HCT116 (cell line): Measurements from ENCODE around the gene ACTA2. TPM values are rescaled to one million over a fixed set of nuclear protein-coding genes. Genes with fewer than 3 reads are reported as not detected.

Experiments
- ATAC-seq: fragments of 200-7000 bp; cut with Tn5 transposase; 2 replicates; pipeline ENCODE4 v1.9.1; 2020; ENCODE audit warnings: mild to moderate bottlenecking, moderate library complexity
- BruUV-seq: library from RNA; stranded (reverse); fragments of 400-500 nt; replicated peaks from 2 replicates; lab custom pipeline; 2021; lab: Mats Ljungman, UMichigan
- CTCF ChIA-PET: fragments of 300-600 bp; sonication (Branson Sonifier 250); formaldehyde crosslinking; loops from one replicate; lab custom pipeline; 2021; ENCODE audit warnings: antibody characterized with exemption; lab: Charles Lee
- POLR2A ChIA-PET: fragments of 300-600, 350-600 bp; sonication (Branson Sonifier 250); formaldehyde crosslinking; loops from one replicate; lab custom pipeline; 2021; ENCODE audit warnings: antibody characterized with exemption; lab: Charles Lee
- RAD21 ChIA-PET, 2 experiments: fragments of 300-600 bp; sonication (Branson Sonifier 250); formaldehyde crosslinking; loops; one replicate each; lab custom pipeline; 2023; ENCODE audit warnings: low total read pairs in 2 of 2; ENCODE audit not compliant: uncharacterized antibody in 2 of 2, unreplicated experiment in 2 of 2, low non-redundant PET in 1 of 2; lab: Charles Lee
- DNase-seq: peaks from one replicate; pipeline ENCODE4 v3.0.0-alpha.2; 2010; ENCODE audit warnings: low read depth, low spot score
- H2AFZ ChIP-seq: fragments of 200-600 bp; shearing (Covaris generic), sonication (generic); 2 replicates; pipeline ENCODE4 v1.6.1; 2017; ENCODE audit warnings: low read depth, mixed run types, mixed read lengths, antibody characterized with exemption, low read length; ENCODE audit not compliant: poor library complexity, severe bottlenecking
- H3K27ac ChIP-seq: 2 replicates; pipeline ENCODE4 v1.5.1; 2012; ENCODE audit warnings: low read depth, low read length
- H3K27me3 ChIP-seq: fragments of 200-600 bp; sonication (generic); 2 replicates; pipeline ENCODE4 v1.6.1; 2016; ENCODE audit warnings: mixed run types, low read length, mixed read lengths; ENCODE audit not compliant: insufficient read depth
- H3K36me3 ChIP-seq, 2 experiments: fragments of 200-500 bp in 1 of 2; fragments of 200-600 bp in 1 of 2; sonication (Bioruptor generic) in 1 of 2; sonication (generic) in 1 of 2; 2 replicates each; pipeline versions ENCODE4 v1.5.1 to v1.6.1; 2014 to 2016; ENCODE audit warnings: low read length in 2 of 2, inconsistent platforms in 1 of 2, mixed read lengths in 1 of 2, mixed run types in 1 of 2; ENCODE audit not compliant: insufficient read depth in 2 of 2, control insufficient read depth in 1 of 2
- H3K4me1 ChIP-seq, 2 experiments: fragments of 200-600 bp in 1 of 2; sonication (generic) in 1 of 2; 2 replicates each; pipeline versions ENCODE4 v1.5.1 to v1.6.1; 2012 to 2017; ENCODE audit warnings: low read length in 2 of 2, inconsistent platforms in 1 of 2, mild to moderate bottlenecking in 1 of 2, mixed read lengths in 1 of 2, mixed run types in 1 of 2, moderate library complexity in 1 of 2; ENCODE audit not compliant: insufficient read depth in 2 of 2, control insufficient read depth in 1 of 2
- H3K4me2 ChIP-seq: fragments of 200-600 bp; sonication (generic); 2 replicates; pipeline ENCODE4 v1.6.1; 2017; ENCODE audit warnings: mixed run types, low read length, mixed read lengths
- H3K4me3 ChIP-seq, 2 experiments: fragments of 200-600 bp in 1 of 2; sonication (generic) in 1 of 2; replicated peaks in 1 of 2; 2 replicates each; pipeline ENCODE4 v1.5.1; 2011 to 2016; ENCODE audit warnings: low read length in 2 of 2, control low read depth in 1 of 2, low read depth in 1 of 2, mild to moderate bottlenecking in 1 of 2, mixed read lengths in 1 of 2, mixed run types in 1 of 2
- H3K79me2 ChIP-seq: fragments of 200-600 bp; sonication (generic); 2 replicates; pipeline ENCODE4 v1.6.1; 2017; ENCODE audit warnings: mild to moderate bottlenecking, mixed run types, low read length, moderate library complexity, mixed read lengths; ENCODE audit not compliant: insufficient read depth
- H3K9ac ChIP-seq: fragments of 200-600 bp; sonication (generic); 2 replicates; pipeline ENCODE4 v1.6.1; 2016; ENCODE audit warnings: low read length, mixed read lengths
- H3K9me2 ChIP-seq: fragments of 200-600 bp; sonication (generic), shearing (Covaris generic); 2 replicates; pipeline ENCODE4 v1.6.1; 2017; ENCODE audit warnings: mixed run types, mild to moderate bottlenecking, moderate library complexity; ENCODE audit not compliant: insufficient read depth
- H3K9me3 ChIP-seq, 2 experiments: fragments of 200-500 bp in 1 of 2; fragments of 200-600 bp in 1 of 2; sonication (Bioruptor generic) in 1 of 2; sonication (generic) in 1 of 2; 2 replicates each; pipeline ENCODE4 v1.6.1; 2014 to 2017; ENCODE audit warnings: low read length in 2 of 2, mixed read lengths in 2 of 2, inconsistent platforms in 1 of 2, low read depth in 1 of 2, mild to moderate bottlenecking in 1 of 2, mixed run types in 1 of 2, moderate library complexity in 1 of 2; ENCODE audit not compliant: control insufficient read depth in 1 of 2, insufficient read depth in 1 of 2
- H4K20me1 ChIP-seq: fragments of 200-600 bp; sonication (generic), shearing (Covaris generic); 2 replicates; pipeline ENCODE4 v1.6.1; 2017; ENCODE audit warnings: mixed run types, mild to moderate bottlenecking, moderate library complexity; ENCODE audit not compliant: insufficient read depth
- CBX3 ChIP-seq: IDR thresholded peaks from 2 replicates; pipeline ENCODE4 v1.6.1; 2012; ENCODE audit warnings: low read depth
- EZH2 ChIP-seq: fragments of 200-600 bp; sonication (generic); IDR thresholded peaks from 2 replicates; pipeline ENCODE4 v1.6.1; 2017; ENCODE audit warnings: antibody characterized with exemption, mixed run types
- SP1 ChIP-seq: IDR thresholded peaks from 2 replicates; pipeline ENCODE4 v1.6.1; 2012; ENCODE audit warnings: low read depth
- TCF7L2 ChIP-seq: IDR thresholded peaks from 2 replicates; pipeline ENCODE4 v1.7.0; 2011; ENCODE audit warnings: borderline replicate concordance, inconsistent platforms; ENCODE audit not compliant: insufficient read depth, insufficient read length; ENCODE audit errors: extremely low read depth
- YY1 ChIP-seq: IDR thresholded peaks from 2 replicates; pipeline ENCODE4 v1.6.1; 2011; ENCODE audit warnings: low read length, low read depth, moderate library complexity, mild to moderate bottlenecking; ENCODE audit not compliant: insufficient replicate concordance; ENCODE audit errors: extremely low read depth
- ZFX ChIP-seq: fragments of 450-650 bp; IDR thresholded peaks from 2 replicates; pipeline ENCODE4 v1.6.1; 2017
- intact Hi-C: fragments of 100-400 bp; cut with micrococcal nuclease; formaldehyde crosslinking; loops from 2 replicates; pipeline ENCODE4 v1.10.0; 2022
- total RNA-seq: library from RNA; stranded (reverse); gene quantifications from one replicate; pipeline ENCODE4 v1.2.1, GENCODE V29; 2021; ENCODE audit not compliant: unreplicated experiment
- TF ChIP-seq, protein P1 (sequence below): IDR thresholded peaks from 2 replicates; pipeline ENCODE4 v1.6.1; 2012
- TF ChIP-seq, protein P2 (sequence below): IDR thresholded peaks from 2 replicates; pipeline ENCODE4 v1.6.1; 2012; ENCODE audit warnings: low read depth
- TF ChIP-seq, protein P3 (sequence below): IDR thresholded peaks from 2 replicates; pipeline ENCODE4 v1.6.1; 2011; ENCODE audit warnings: mild to moderate bottlenecking, low read length, moderate library complexity; ENCODE audit not compliant: insufficient replicate concordance; ENCODE audit errors: extremely low read depth

The ACTA2 gene
- total RNA-seq, 1 experiment from 2014 or later: 9.4 TPM

DNA sequence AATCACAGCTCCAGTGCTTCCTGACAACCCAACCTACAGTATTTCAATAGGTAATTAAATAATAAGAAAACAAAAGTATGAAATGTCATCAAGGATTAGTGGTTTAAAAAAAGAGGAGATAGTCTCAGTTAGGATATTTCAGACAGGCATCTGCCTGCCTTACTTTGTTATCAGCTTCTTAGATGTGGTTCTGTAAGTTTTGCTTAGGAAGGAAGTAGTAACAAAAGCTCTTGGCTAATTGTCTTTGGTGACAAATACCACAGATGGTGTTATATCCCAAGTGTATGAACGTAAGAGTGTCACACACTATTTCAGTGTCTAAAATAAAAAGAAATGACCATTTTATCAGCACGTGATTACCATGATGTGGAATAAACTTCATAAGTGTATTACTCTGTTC lies 9.8 kb upstream of the ACTA2 start (continued):
- no peak for TF ChIP-seq TCF7L2
- TF ChIP-seq, protein P1, sequence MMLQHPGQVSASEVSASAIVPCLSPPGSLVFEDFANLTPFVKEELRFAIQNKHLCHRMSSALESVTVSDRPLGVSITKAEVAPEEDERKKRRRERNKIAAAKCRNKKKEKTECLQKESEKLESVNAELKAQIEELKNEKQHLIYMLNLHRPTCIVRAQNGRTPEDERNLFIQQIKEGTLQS: no peak

DNA sequence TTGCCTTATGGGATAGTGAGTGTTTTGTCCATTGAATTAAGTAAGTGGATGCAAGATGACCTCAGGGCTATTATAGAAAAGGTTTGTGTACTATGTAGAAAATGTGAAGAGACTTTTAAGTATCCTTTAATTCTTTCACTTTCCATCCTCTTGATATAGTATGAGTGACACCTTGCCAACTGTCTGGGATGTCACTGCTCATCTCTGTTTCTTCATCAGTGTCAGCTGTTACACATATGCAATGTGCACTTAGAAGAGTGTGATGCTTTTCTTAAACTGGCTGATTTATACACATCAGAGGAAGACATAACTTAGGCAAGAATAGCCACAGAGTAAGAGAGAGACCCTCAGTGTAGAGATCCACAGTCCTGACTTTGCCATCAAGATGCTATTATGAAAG lies 8.7 kb upstream of the ACTA2 start:
- H3K4me1 ChIP-seq: no peaks in the 10 kb centered on the region
- H3K9me2 ChIP-seq: no peaks in the 10 kb centered on the region
- intact Hi-C loops: no loop called here
- H3K9me3 ChIP-seq: no peaks in the 10 kb centered on the region
- DNase-seq (no peak), ATAC-seq (no peak)
- H3K4me3 ChIP-seq: no peak overlapping the region
- POLR2A ChIA-PET: no interaction called here
- RAD21 ChIA-PET: no interaction called here
- H4K20me1 ChIP-seq: no peaks in the 10 kb centered on the region
- CTCF ChIA-PET: no interaction called here
- no peak overlapping the region for H3K9ac ChIP-seq
- no peak overlapping the region for H3K4me2 ChIP-seq
- H2AFZ ChIP-seq: no peak overlapping the region
- H3K36me3 ChIP-seq: no peaks in the 10 kb centered on the region
- TF ChIP-seq EZH2 (no peak), ZFX (no peak), YY1 (no peak), TCF7L2 (no peak), SP1 (no peak), CBX3 (no peak)
- TF ChIP-seq, protein P1: no peak
- TF ChIP-seq, protein P2, sequence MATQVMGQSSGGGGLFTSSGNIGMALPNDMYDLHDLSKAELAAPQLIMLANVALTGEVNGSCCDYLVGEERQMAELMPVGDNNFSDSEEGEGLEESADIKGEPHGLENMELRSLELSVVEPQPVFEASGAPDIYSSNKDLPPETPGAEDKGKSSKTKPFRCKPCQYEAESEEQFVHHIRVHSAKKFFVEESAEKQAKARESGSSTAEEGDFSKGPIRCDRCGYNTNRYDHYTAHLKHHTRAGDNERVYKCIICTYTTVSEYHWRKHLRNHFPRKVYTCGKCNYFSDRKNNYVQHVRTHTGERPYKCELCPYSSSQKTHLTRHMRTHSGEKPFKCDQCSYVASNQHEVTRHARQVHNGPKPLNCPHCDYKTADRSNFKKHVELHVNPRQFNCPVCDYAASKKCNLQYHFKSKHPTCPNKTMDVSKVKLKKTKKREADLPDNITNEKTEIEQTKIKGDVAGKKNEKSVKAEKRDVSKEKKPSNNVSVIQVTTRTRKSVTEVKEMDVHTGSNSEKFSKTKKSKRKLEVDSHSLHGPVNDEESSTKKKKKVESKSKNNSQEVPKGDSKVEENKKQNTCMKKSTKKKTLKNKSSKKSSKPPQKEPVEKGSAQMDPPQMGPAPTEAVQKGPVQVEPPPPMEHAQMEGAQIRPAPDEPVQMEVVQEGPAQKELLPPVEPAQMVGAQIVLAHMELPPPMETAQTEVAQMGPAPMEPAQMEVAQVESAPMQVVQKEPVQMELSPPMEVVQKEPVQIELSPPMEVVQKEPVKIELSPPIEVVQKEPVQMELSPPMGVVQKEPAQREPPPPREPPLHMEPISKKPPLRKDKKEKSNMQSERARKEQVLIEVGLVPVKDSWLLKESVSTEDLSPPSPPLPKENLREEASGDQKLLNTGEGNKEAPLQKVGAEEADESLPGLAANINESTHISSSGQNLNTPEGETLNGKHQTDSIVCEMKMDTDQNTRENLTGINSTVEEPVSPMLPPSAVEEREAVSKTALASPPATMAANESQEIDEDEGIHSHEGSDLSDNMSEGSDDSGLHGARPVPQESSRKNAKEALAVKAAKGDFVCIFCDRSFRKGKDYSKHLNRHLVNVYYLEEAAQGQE: no peak
- TF ChIP-seq, protein P3, sequence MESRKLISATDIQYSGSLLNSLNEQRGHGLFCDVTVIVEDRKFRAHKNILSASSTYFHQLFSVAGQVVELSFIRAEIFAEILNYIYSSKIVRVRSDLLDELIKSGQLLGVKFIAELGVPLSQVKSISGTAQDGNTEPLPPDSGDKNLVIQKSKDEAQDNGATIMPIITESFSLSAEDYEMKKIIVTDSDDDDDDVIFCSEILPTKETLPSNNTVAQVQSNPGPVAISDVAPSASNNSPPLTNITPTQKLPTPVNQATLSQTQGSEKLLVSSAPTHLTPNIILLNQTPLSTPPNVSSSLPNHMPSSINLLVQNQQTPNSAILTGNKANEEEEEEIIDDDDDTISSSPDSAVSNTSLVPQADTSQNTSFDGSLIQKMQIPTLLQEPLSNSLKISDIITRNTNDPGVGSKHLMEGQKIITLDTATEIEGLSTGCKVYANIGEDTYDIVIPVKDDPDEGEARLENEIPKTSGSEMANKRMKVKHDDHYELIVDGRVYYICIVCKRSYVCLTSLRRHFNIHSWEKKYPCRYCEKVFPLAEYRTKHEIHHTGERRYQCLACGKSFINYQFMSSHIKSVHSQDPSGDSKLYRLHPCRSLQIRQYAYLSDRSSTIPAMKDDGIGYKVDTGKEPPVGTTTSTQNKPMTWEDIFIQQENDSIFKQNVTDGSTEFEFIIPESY: no peak
- no peaks in the 10 kb centered on the region for H3K79me2 ChIP-seq
- BruUV-seq: no TSS peak
- H3K27me3 ChIP-seq: no peaks in the 10 kb centered on the region
- no peak overlapping the region for H3K27ac ChIP-seq
